Prostate gland (tissue), 2 donors: Measurements from ENCODE around the gene ARHGEF38. TPM values are rescaled to one million over a fixed set of nuclear protein-coding genes. Genes with fewer than 3 reads are reported as not detected.

Experiments used
- DNase-seq: peaks from one replicate; pipeline ENCODE4 v3.0.0-alpha.2; 2019; ENCODE audit warnings: low spot score
- H3K27ac ChIP-seq, 2 donors: fragments of 200-600 bp; sonication (generic); 2 replicates each; pipeline ENCODE4 v1.5.1; 2017 to 2019
- H3K27me3 ChIP-seq: fragments of 200-600 bp; sonication (generic); replicated peaks from 2 replicates; pipeline ENCODE4 v1.5.1; 2019; ENCODE audit not compliant: insufficient read depth
- H3K36me3 ChIP-seq, 2 donors: fragments of 200-600 bp; sonication (generic); 1 replicate in 1 of 2; 2 replicates in 1 of 2; pipeline versions ENCODE4 v1.5.1 to v1.8.1; 2017 to 2019
- H3K4me1 ChIP-seq: fragments of 200-600 bp; sonication (generic); replicated peaks from 2 replicates; pipeline ENCODE4 v1.5.1; 2019
- H3K4me3 ChIP-seq, 2 donors: fragments of 200-600 bp; sonication (generic); 2 replicates each; pipeline ENCODE4 v1.5.1; 2017 to 2019
- H3K9me3 ChIP-seq: fragments of 200-600 bp; sonication (generic); 2 replicates; pipeline ENCODE4 v1.5.1; 2017
- POLR2A ChIP-seq: fragments of 450-650 bp; IDR thresholded peaks from one replicate; pipeline ENCODE4 v1.6.1; 2016; ENCODE audit warnings: antibody characterized with exemption, mild to moderate bottlenecking
- POLR2AphosphoS5 ChIP-seq: sonication (generic); formaldehyde crosslinking; IDR thresholded peaks from one replicate; pipeline ENCODE4 v1.6.1; 2017; ENCODE audit warnings: antibody characterized with exemption
- WGBS: methylation state at CpG from one replicate; pipeline ENCODE4 v1.1.5; 2018; 5-methylcytosine and 5-hydroxymethylcytosine counted together
- intact Hi-C: fragments of 100-400 bp; cut with DNase I; formaldehyde crosslinking; loops from one replicate; pipeline ENCODE4 v1.14.2; 2022
- total RNA-seq, 2 donors: library from RNA; depleted of rRNA; stranded (reverse); fragments of >200 nt; gene quantifications; one replicate each; pipeline ENCODE4 v1.1.0, GENCODE V29; 2016
- TF ChIP-seq, protein P1 (sequence below), 4 experiments: fragments of 200-600 bp in 2 of 4; fragments of 450-650 bp in 2 of 4; sonication (generic) in 2 of 4; IDR thresholded peaks; 1 replicate in 3 of 4; 2 replicates in 1 of 4; pipeline ENCODE4 v1.5.1; 2016 to 2019; ENCODE audit warnings: antibody characterized with exemption in 4 of 4, mild to moderate bottlenecking in 2 of 4, moderate library complexity in 2 of 4

Gene ARHGEF38
- total RNA-seq, 2 donors from 2014 or later, result 10.4 to 25.7 TPM

GRCh38 chr4:105599932-105600655 lies 47.7 kb downstream of the ARHGEF38 start:
- no peaks in the 10 kb centered on the region for H3K4me1 ChIP-seq
- WGBS, result 64% methylated on average over 3 of the region's 3 CpGs
- intact Hi-C loops, result no loop called here
- no peak overlapping the region for H3K4me3 ChIP-seq
- H3K9me3 ChIP-seq, result no peaks in the 10 kb centered on the region
- no peak overlapping the region for H3K27ac ChIP-seq
- DNase-seq, result no peak
- no peaks in the 10 kb centered on the region for H3K36me3 ChIP-seq
- H3K27me3 ChIP-seq, result no peaks in the 10 kb centered on the region
- TF ChIP-seq POLR2AphosphoS5 (no peak), POLR2A (no peak)
- TF ChIP-seq, protein P1, sequence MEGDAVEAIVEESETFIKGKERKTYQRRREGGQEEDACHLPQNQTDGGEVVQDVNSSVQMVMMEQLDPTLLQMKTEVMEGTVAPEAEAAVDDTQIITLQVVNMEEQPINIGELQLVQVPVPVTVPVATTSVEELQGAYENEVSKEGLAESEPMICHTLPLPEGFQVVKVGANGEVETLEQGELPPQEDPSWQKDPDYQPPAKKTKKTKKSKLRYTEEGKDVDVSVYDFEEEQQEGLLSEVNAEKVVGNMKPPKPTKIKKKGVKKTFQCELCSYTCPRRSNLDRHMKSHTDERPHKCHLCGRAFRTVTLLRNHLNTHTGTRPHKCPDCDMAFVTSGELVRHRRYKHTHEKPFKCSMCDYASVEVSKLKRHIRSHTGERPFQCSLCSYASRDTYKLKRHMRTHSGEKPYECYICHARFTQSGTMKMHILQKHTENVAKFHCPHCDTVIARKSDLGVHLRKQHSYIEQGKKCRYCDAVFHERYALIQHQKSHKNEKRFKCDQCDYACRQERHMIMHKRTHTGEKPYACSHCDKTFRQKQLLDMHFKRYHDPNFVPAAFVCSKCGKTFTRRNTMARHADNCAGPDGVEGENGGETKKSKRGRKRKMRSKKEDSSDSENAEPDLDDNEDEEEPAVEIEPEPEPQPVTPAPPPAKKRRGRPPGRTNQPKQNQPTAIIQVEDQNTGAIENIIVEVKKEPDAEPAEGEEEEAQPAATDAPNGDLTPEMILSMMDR (IDR thresholded peaks at IDR 0.05), result no peak

GRCh38 chr4:105600951-105601350 lies 48.5 kb downstream of the ARHGEF38 start:
- no peak overlapping the region for H3K27ac ChIP-seq
- no peaks in the 10 kb centered on the region for H3K4me1 ChIP-seq
- intact Hi-C loops, result no loop called here
- H3K27me3 ChIP-seq, result no peaks in the 10 kb centered on the region
- H3K9me3 ChIP-seq, result no peaks in the 10 kb centered on the region
- TF ChIP-seq POLR2AphosphoS5 (no peak), POLR2A (no peak)
- TF ChIP-seq, protein P1 (IDR thresholded peaks at IDR 0.05), result no peak
- H3K4me3 ChIP-seq, result no peak overlapping the region
- no peaks in the 10 kb centered on the region for H3K36me3 ChIP-seq
- DNase-seq, result no peak
- 88% methylated on average over 1 of the region's 1 CpG for whole genome bisulfite sequencing

GRCh38 chr4:105601406-105601805 lies 49.0 kb downstream of the ARHGEF38 start:
- no peak for DNase-seq
- H3K4me1 ChIP-seq, result no peaks in the 10 kb centered on the region
- intact Hi-C loops, result no loop called here
- no peak overlapping the region for H3K4me3 ChIP-seq
- H3K27ac ChIP-seq, result no peak overlapping the region
- H3K27me3 ChIP-seq, result no peaks in the 10 kb centered on the region
- no peaks in the 10 kb centered on the region for H3K9me3 ChIP-seq
- H3K36me3 ChIP-seq, result no peaks in the 10 kb centered on the region
- TF ChIP-seq POLR2A (no peak), POLR2AphosphoS5 (no peak)
- TF ChIP-seq, protein P1 (IDR thresholded peaks at IDR 0.05), result no peak
- WGBS, result 100% methylated on average over 1 of the region's 1 CpG

- no peak for TF ChIP-seq POLR2A
- TF ChIP-seq POLR2AphosphoS5, result no peak
- TF ChIP-seq, protein P1 (IDR thresholded peaks at IDR 0.05), result no peak
- H3K9me3 ChIP-seq, result no peaks in the 10 kb centered on the region
- H3K27ac ChIP-seq, result no peak overlapping the region
- no peaks in the 10 kb centered on the region for H3K36me3 ChIP-seq
- intact Hi-C loops, result no loop called here
- no peaks in the 10 kb centered on the region for H3K27me3 ChIP-seq
- H3K4me1 ChIP-seq, result no peaks in the 10 kb centered on the region
- 65% methylated on average over 1 of the region's 1 CpG for WGBS
- no peak overlapping the region for H3K4me3 ChIP-seq
- DNase-seq, result no peak
Observed at GRCh38 chr4:105603158-105603557, 50.7 kb downstream of the ARHGEF38 start.

DNA sequence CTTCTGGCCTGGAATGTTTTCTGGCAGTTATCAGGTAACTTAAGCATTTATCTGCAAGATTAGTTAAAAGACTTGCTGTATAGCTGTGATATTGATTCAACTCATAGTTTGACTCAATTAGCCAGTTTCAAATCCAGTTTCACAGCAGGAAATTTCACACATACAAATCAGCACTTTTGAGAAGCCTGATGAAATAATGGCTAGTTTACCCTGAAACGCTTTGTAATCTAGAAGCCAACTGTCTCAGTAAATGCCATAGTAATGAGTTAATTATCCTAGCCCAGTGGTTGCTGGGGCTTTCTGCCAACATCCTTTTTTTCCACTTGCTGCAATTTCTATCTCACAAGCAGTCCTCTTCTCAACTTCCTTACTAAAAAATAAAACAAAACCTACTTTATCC lies 53.1 kb downstream of the ARHGEF38 start:
- no peak for DNase-seq
- no peak overlapping the region for H3K4me3 ChIP-seq
- 35% methylated on average over 1 of the region's 1 CpG for WGBS
- no peaks in the 10 kb centered on the region for H3K4me1 ChIP-seq
- TF ChIP-seq POLR2AphosphoS5, result no peak
- TF ChIP-seq, protein P1 (IDR thresholded peaks at IDR 0.05), result no peak
- TF ChIP-seq POLR2A, result no peak
- no peaks in the 10 kb centered on the region for H3K9me3 ChIP-seq
- H3K27ac ChIP-seq, result no peak overlapping the region
- no peaks in the 10 kb centered on the region for H3K36me3 ChIP-seq
- H3K27me3 ChIP-seq, result no peaks in the 10 kb centered on the region
- intact Hi-C loops, result no loop called here
